Measurements from ENCODE around the gene PTPRO.

The PTPRO gene

DNA sequence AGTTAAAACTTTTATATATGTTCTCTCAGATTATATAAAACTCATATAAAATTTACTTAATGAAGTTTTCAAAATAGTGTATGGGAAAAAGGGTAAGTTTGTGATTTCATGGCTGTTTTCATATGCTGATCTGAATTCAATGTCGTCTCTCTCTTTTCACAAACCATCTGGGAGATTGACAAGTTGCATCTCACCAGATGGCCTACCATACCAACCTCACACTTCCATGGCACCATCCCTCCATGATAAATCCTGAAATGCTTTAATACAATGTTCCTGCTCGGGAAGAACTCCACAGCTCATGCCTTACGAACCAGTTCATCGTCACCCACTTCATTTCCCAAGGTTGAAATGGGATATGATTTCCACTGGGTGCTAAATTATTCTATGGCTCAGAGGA is 22.3 kb downstream of the PTPRO start:
- DNase-seq (ENCODE audit: low read depth): no peak
- no peak overlapping the region for H3K4me3 ChIP-seq (ENCODE audit: low read depth, low read length)
- TF ChIP-seq, protein P1, sequence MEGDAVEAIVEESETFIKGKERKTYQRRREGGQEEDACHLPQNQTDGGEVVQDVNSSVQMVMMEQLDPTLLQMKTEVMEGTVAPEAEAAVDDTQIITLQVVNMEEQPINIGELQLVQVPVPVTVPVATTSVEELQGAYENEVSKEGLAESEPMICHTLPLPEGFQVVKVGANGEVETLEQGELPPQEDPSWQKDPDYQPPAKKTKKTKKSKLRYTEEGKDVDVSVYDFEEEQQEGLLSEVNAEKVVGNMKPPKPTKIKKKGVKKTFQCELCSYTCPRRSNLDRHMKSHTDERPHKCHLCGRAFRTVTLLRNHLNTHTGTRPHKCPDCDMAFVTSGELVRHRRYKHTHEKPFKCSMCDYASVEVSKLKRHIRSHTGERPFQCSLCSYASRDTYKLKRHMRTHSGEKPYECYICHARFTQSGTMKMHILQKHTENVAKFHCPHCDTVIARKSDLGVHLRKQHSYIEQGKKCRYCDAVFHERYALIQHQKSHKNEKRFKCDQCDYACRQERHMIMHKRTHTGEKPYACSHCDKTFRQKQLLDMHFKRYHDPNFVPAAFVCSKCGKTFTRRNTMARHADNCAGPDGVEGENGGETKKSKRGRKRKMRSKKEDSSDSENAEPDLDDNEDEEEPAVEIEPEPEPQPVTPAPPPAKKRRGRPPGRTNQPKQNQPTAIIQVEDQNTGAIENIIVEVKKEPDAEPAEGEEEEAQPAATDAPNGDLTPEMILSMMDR (conservative IDR thresholded peaks at IDR 0.05; ENCODE audit: low read depth, low read length): no peak

DNA sequence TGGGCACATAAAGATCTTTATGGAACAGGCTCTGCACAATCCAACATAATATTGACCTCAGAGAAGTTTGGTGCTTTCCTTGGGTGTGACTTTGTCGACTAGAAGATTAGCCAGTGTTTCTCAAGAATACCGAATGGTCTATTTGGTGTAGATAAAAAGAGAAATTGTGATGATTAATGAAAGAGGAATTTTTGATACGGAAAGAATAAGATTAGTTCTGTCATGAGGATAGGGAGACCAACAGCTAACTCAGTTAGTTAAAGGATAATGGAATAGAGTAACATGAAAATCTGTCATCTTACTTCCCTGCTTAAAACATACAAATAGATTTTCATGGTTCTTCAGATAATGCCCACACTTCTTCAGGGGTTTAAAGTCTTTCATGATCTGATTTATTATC is 24.2 kb downstream of the PTPRO start:
- TF ChIP-seq, protein P1 (conservative IDR thresholded peaks at IDR 0.05; ENCODE audit: low read depth, low read length): no peak
- DNase-seq (ENCODE audit: low read depth): no peak
- H3K4me3 ChIP-seq (ENCODE audit: low read depth, low read length): no peak overlapping the region

DNA sequence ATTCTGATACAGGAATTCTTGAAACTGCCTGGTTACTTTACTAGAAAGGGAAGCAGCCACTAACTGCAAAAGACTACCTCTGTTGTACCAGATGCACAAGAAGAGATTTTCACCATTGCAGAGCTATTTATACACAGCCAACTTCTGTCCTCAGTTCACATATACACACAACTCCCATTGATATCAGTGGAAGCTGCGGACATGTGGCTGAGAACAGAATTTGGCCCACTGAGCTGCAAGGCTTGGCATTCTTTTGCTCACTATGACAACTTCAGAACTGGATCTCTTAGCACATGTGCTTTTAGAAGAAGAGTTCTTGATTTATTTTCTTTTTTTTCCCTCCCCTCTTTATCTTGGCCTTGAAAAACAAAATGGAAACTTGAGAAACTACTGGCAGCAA is 28.3 kb downstream of the PTPRO start:
- TF ChIP-seq, protein P1 (conservative IDR thresholded peaks at IDR 0.05; ENCODE audit: low read depth, low read length): no peak
- no peak overlapping the region for H3K4me3 ChIP-seq (ENCODE audit: low read depth, low read length)
- DNase-seq (ENCODE audit: low read depth): no peak

DNA sequence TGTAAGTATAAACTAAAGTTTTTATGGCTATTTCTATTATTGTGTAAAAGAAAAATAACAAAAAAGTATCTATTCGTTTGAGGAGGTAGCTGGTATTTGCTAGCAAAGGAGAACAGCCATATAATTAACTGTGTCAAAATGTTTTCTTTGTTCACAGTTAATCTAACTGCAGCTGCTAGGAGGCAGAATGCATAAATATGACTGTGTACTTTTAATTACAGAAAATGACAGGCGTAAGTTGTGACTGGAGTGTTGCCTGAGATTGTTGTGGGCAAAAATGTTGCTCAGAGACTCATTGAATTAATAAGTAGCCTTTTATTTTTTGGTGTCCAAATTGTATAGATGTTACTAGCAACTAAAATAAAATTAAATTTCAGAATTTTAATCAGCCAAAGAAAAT is 33.5 kb downstream of the PTPRO start:
- DNase-seq (ENCODE audit: low read depth): no peak
- H3K4me3 ChIP-seq (ENCODE audit: low read depth, low read length): no peak overlapping the region
- TF ChIP-seq, protein P1 (conservative IDR thresholded peaks at IDR 0.05; ENCODE audit: low read depth, low read length): no peak

DNA sequence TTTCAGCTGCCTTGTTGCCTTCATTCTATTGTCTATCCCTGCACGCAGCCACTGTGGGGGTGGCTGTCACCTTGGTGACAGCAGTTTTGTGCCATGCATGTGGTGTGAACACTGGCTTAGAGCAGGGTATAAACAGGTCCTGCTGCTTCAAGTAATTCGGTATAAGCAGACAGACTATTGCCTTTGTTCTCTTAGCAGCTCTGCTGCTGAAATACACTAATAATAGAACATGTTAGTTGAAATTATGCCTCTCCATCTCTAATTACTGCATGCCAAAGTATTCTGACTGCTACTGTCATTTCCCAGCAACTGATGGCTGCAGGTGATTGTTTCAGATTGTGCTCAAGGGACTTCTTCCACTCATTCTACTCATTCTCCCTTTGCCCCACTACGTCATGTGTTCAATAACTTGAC is 34.6 kb downstream of the PTPRO start:
- TF ChIP-seq, protein P1 (conservative IDR thresholded peaks at IDR 0.05; ENCODE audit: low read depth, low read length): no peak

DNA sequence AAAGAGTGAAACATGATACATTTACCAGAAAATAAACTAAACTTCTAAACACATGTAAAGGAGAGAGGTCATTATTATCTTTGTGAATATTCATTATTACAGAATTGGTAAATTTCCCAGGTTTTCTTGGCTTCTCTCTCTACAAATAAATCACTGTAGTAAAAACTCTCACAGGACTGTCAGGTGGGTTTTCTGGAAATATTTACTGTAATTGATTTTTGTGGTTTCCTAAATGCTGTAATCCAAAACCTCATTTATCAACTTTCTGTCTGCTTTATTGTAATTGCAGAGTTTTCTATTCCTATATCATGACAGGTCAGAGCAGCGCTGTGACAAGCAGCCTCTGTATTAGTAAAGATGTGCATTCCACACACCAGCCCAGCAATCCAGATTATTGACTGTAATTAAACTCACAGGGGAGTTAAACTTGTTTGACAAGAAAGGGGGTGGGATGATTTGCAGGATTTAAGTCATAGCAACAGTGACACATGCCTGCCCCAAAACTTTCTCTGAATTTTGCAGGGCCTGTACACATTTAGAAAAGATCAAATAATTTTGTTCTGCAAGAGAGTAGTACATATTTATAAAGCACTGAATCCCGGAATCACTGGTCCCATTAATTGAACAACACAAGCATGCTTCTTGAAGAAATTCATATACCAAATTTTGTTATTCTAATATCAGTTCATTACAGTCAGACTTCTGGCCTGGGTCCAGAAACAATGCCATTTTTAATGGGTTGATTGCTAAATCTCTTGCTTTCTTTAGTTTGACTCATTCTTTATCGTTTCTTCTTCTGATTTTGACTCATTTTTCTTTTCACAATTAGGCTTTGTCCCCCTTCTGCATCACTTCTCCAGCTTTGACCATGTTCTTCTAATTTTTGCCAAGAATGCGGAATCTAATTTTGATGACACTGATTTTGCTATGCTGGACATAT is 42.2 kb downstream of the PTPRO start:
- TF ChIP-seq, protein P1 (conservative IDR thresholded peaks at IDR 0.05; ENCODE audit: low read depth, low read length): no peak
- no peak for DNase-seq (ENCODE audit: low read depth)
- H3K4me3 ChIP-seq (ENCODE audit: low read depth, low read length): no peak overlapping the region

More for the DNA sequence above, 34.6 kb downstream of the PTPRO start:
- H3K4me3 ChIP-seq (ENCODE audit: low read depth, low read length): no peak overlapping the region
- DNase-seq (ENCODE audit: low read depth): no peak

DNA sequence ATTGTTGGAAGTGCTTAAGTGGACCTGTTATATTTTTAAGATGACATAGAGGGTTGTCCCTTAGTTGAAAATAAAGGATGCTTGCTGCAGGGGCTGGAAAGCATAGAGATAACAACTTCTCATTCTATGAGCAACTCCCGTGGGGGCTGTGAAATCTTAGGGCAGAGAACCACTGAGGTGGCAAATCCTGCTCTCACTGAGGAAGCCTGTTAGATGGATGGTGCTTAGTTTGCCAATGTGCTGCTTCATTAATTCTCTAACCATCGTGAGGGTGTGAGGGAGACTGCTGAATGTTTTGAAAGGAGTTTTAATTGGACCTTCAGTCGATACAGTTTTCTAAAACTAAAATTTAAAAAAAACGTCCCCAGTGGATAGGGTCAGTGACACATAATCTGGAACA is 46.5 kb downstream of the PTPRO start:
- TF ChIP-seq, protein P1 (conservative IDR thresholded peaks at IDR 0.05; ENCODE audit: low read depth, low read length): no peak
- H3K4me3 ChIP-seq (ENCODE audit: low read depth, low read length): no peak overlapping the region
- DNase-seq (ENCODE audit: low read depth): no peak

All from choroid plexus epithelial cell (primary cell).